Measurements from ENCODE around the gene CDC42BPB. TPM values are rescaled to one million over a fixed set of nuclear protein-coding genes. Genes with fewer than 3 reads are reported as not detected.

Gene CDC42BPB
- total and polyA plus RNA-seq, 11 donors, result 31.1 to 124 (median 68.9) TPM

DNA sequence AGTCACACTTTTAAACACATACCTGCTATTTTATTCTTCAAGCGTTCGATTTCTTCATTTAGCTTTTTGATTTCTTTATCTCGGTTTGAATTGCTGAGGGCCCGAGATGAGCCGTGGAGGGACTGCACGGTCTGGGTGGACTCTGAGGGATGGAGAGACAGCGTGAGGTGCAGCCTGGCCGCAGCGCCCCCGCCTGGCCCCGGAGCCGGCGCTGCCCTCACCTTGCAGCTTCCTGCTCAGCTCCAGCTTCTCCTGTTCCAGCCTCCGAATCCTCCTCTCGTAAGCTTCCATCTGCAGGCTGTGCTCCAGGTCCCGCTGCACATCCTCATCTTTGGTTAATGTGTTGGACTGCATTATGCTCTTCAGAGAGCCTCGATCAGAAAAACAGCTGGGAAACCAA lies 81.7 kb downstream of the CDC42BPB start:
- Histone ChIP-seq H3K36me3 (peaks cover 4 to 100% (median 95%) of the 10 kb centered on the region in 9 donors), H3K4me3 (no peak overlapping the region), H3K4me1 (no peaks in the 10 kb centered on the region), H3K27ac (no peak overlapping the region), H3K27me3 (no peaks in the 10 kb centered on the region), H3K9me3 (no peaks in the 10 kb centered on the region)
- ATAC-seq (no peak), DNase-seq (no peak)
- intact Hi-C loops (cut with DNase I), result no loop called here
- 91 to 92% (median 92%) methylated on average over 17 of the region's 17 CpGs for WGBS, 4 donors
- TF ChIP-seq, protein P1, sequence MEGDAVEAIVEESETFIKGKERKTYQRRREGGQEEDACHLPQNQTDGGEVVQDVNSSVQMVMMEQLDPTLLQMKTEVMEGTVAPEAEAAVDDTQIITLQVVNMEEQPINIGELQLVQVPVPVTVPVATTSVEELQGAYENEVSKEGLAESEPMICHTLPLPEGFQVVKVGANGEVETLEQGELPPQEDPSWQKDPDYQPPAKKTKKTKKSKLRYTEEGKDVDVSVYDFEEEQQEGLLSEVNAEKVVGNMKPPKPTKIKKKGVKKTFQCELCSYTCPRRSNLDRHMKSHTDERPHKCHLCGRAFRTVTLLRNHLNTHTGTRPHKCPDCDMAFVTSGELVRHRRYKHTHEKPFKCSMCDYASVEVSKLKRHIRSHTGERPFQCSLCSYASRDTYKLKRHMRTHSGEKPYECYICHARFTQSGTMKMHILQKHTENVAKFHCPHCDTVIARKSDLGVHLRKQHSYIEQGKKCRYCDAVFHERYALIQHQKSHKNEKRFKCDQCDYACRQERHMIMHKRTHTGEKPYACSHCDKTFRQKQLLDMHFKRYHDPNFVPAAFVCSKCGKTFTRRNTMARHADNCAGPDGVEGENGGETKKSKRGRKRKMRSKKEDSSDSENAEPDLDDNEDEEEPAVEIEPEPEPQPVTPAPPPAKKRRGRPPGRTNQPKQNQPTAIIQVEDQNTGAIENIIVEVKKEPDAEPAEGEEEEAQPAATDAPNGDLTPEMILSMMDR (IDR thresholded peaks at IDR 0.05), result no peak
- TF ChIP-seq POLR2A (IDR thresholded peaks at IDR 0.05), result no peak

DNA sequence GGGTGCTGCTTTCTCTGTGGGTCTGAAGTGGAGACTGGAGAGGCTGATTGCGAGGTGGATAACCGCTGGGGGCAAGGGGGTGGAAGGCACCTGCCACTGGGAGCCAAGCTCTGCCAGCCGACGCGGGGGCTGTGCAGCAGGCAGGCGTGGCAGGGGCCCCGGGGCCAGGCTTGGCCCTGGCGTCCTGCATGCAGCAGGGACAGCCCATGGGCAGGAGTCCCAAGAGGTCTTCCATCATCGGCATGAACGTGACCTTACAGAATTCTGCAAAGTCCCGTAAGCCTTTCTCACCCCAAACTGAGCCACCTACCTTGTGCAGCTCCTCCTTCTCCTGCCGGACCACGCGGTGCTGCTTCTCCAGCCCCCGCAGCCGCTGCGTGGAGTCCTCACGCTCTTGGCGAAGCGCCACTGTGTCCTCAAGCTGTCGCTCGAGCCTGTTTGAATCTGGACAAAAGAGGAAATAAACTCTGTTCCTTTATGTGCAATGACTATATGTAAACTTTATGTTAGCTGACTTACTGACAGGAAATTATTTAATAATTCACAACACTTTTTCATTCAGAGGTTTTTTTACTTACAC lies 83.6 kb downstream of the CDC42BPB start:
- no peak overlapping the region for H3K27ac ChIP-seq
- no peak for DNase-seq
- H3K27me3 ChIP-seq, result no peaks in the 10 kb centered on the region
- H3K4me3 ChIP-seq, result no peak overlapping the region
- ATAC-seq, result no peak
- intact Hi-C loops (cut with DNase I), result no loop called here
- WGBS, 4 donors, result 75 to 86% (median 78%) methylated on average over 14 to 22 of the region's 22 CpGs
- no peaks in the 10 kb centered on the region for H3K9me3 ChIP-seq
- H3K36me3 ChIP-seq, result peaks cover 4 to 100% (median 96%) of the 10 kb centered on the region in 9 donors
- H3K4me1 ChIP-seq, result no peaks in the 10 kb centered on the region
- no peak for TF ChIP-seq POLR2A (IDR thresholded peaks at IDR 0.05)

DNA sequence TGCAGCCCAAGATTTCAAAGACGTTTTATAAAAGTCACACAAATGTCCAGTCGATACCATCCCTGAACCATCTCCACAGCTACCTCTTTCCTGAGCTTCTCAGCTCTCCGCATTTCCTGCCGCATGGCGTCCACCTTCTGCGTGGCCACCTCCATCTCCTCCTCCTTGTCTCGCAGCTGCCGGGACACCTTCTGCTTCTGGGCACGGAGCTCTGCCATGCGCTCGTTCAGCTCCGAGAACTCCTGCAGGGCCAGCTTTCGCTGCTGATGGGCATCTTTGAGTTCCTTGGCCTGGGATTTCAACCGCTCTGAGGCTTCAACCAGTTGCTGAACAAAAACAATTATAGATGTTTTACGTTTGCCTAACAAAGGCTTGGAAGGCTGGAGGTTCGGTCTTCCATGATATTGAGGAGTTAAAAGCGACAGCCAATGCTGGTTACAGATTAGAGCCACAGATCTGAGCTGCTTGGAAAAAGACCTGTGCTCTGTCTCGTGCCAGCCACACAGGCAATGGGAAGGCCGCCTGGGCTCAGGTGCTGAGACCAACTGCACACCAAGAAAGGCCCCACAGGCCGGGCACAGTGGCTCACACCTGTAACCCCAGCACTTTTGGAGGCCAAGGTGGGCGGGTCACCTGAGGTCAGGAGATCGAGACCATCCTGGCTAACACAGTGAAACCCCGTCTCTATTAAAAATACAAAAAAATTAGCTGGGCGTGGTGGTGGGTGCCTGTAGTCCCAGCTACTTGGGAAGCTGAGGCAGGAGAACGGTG lies 85.3 kb downstream of the CDC42BPB start:
- no peaks in the 10 kb centered on the region for H3K9me3 ChIP-seq
- no peaks in the 10 kb centered on the region for H3K27me3 ChIP-seq
- H3K27ac ChIP-seq, result no peak overlapping the region
- no peak for TF ChIP-seq POLR2A (IDR thresholded peaks at IDR 0.05)
- TF ChIP-seq, protein P1 (IDR thresholded peaks at IDR 0.05), result no peak
- H3K36me3 ChIP-seq, result peaks cover 4 to 100% (median 96%) of the 10 kb centered on the region in 9 donors
- intact Hi-C loops (cut with DNase I), result no loop called here
- DNase-seq (no peak), ATAC-seq (no peak)
- 92 to 97% (median 95%) methylated on average over 25 of the region's 25 CpGs for WGBS, 4 donors
- no peak overlapping the region for H3K4me3 ChIP-seq
- H3K4me1 ChIP-seq, result no peaks in the 10 kb centered on the region

DNA sequence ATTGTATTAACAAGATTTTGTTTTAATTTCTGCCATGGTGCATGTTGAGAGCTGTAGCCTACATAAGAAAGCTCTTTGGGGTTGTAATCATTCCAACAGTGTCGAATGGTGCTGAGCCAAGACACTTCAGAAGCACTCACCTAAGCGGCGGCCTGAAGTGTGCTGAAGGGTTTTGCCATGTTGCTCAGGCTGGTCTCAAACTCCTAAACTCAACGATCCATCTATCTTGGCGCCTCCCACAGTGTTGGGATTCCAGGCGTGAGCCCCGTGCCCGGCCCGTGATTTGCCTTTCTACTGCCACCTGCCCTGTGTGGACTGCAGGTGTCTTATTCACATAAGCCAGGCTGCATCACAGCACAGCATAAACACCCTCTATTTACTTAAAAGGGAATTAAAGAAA lies 86.0 kb downstream of the CDC42BPB start:
- intact Hi-C loops (cut with DNase I), result no loop called here

More for the DNA sequence above, 86.0 kb downstream of the CDC42BPB start:
- TF ChIP-seq, protein P1 (IDR thresholded peaks at IDR 0.05), result no peak
- TF ChIP-seq POLR2A (IDR thresholded peaks at IDR 0.05), result no peak
- Histone ChIP-seq H3K27ac (no peak overlapping the region), H3K27me3 (no peaks in the 10 kb centered on the region), H3K4me1 (no peaks in the 10 kb centered on the region), H3K9me3 (no peaks in the 10 kb centered on the region), H3K4me3 (no peak overlapping the region), H3K36me3 (peaks cover 8 to 100% (median 96%) of the 10 kb centered on the region in 9 donors)
- WGBS, 4 donors, result 76 to 86% (median 81%) methylated on average over 9 of the region's 9 CpGs
- DNase-seq (no peak), ATAC-seq (no peak)
